IMR-90 (cell line): ENCODE data around the gene FLYWCH1.

Experiments used
- BHLHE40 ChIP-seq: fragments of 150-350 bp; IDR thresholded peaks from 2 replicates; pipeline ENCODE4 v1.6.1; 2016; ENCODE audit warnings: mild to moderate bottlenecking, low read depth, low read length
- CTCF ChIP-seq: conservative IDR thresholded peaks from 2 replicates; pipeline ENCODE4 v1.5.1; 2012; ENCODE audit warnings: mild to moderate bottlenecking, low read depth, low read length, improper control_type of control experiment
- ELK1 ChIP-seq: fragments of 150-350 bp; IDR thresholded peaks from 2 replicates; pipeline ENCODE4 v1.6.1; 2016; ENCODE audit warnings: low read depth, mild to moderate bottlenecking, low read length, moderate library complexity, borderline replicate concordance
- FOS ChIP-seq: fragments of 150-350 bp; IDR thresholded peaks from 2 replicates; pipeline ENCODE4 v1.6.1; 2016; ENCODE audit warnings: low read depth, low read length
- POLR2A ChIP-seq: IDR thresholded peaks from 2 replicates; pipeline ENCODE4 v1.6.1; 2012; ENCODE audit warnings: mild to moderate bottlenecking, low read depth, low read length

- TF ChIP-seq CTCF (no peak), BHLHE40 (no peak), POLR2A (no peak), FOS (no peak), ELK1 (no peak)
Measured at GRCh38 chr16:2976673-2977072, 64.9 kb downstream of the FLYWCH1 start.
